IMR-90 (cell line): Measurements from ENCODE around the gene LRRN2. TPM values are rescaled to one million over a fixed set of nuclear protein-coding genes. Genes with fewer than 3 reads are reported as not detected.

Experiments
- ATAC-seq: fragments of 200-7000 bp; cut with Tn5 transposase; 2 replicates; pipeline ENCODE4 v1.9.1; 2020; ENCODE audit warnings: low read depth, mild to moderate bottlenecking, moderate library complexity
- BruUV-seq: library from RNA; stranded (reverse); fragments of 400-500 nt; replicated peaks from 2 replicates; lab custom pipeline; 2021; lab: Mats Ljungman, UMichigan
- CTCF ChIA-PET: fragments of 300-600 bp; formaldehyde crosslinking; extraction: SDS; loops from one replicate; lab custom pipeline; 2021; ENCODE audit warnings: antibody characterized with exemption; lab: Yijun Ruan, JAX
- POLR2A ChIA-PET: fragments of 300-600 bp; sonication (Branson Sonifier 250); formaldehyde crosslinking; loops from one replicate; lab custom pipeline; 2022; ENCODE audit warnings: antibody characterized with exemption; ENCODE audit not compliant: unreplicated experiment; lab: Charles Lee
- DNase-seq: peaks from one replicate; pipeline ENCODE4 v3.0.0; 2013
- H2AFZ ChIP-seq: replicated peaks from 2 replicates; pipeline ENCODE3; 2013; ENCODE audit warnings: low read length, mild to moderate bottlenecking; ENCODE audit not compliant: poor library complexity
- H2AK5ac ChIP-seq: 2 replicates; pipeline ENCODE4 v1.6.1; 2013; ENCODE audit warnings: low read depth, low read length, inconsistent platforms
- H2AK9ac ChIP-seq: replicated peaks from 2 replicates; pipeline ENCODE3; 2013; ENCODE audit warnings: mild to moderate bottlenecking, low read depth, low read length, moderate library complexity; ENCODE audit not compliant: poor library complexity
- H2BK120ac ChIP-seq: 2 replicates; pipeline ENCODE4 v1.6.1; 2013; ENCODE audit warnings: low read depth, low read length, inconsistent platforms
- H2BK15ac ChIP-seq: 3 replicates; pipeline ENCODE4 v1.6.1; 2013; ENCODE audit warnings: low read depth, low read length, inconsistent platforms
- H2BK20ac ChIP-seq: 2 replicates; pipeline ENCODE4 v1.6.1; 2013; ENCODE audit warnings: low read depth, mild to moderate bottlenecking, inconsistent platforms, low read length, moderate library complexity
- H2BK5ac ChIP-seq: 2 replicates; pipeline ENCODE4 v1.6.1; 2013; ENCODE audit warnings: mild to moderate bottlenecking, low read depth, low read length, inconsistent platforms; ENCODE audit not compliant: poor library complexity, severe bottlenecking
- H3K14ac ChIP-seq: replicated peaks from 2 replicates; pipeline ENCODE4 v1.6.1; 2013; ENCODE audit warnings: low read depth, low read length, inconsistent platforms
- H3K18ac ChIP-seq: 2 replicates; pipeline ENCODE4 v1.6.1; 2013; ENCODE audit warnings: low read depth, low read length, control low read depth
- H3K23ac ChIP-seq: 2 replicates; pipeline ENCODE4 v1.6.1; 2013; ENCODE audit warnings: low read depth, low read length, inconsistent platforms
- H3K27ac ChIP-seq: 2 replicates; pipeline ENCODE4 v1.5.1; 2013; ENCODE audit warnings: mild to moderate bottlenecking, control low read depth, low read length; ENCODE audit not compliant: insufficient read depth
- H3K27me3 ChIP-seq: 2 replicates; pipeline ENCODE4 v1.6.1; 2013; ENCODE audit warnings: low read length; ENCODE audit not compliant: control insufficient read depth, insufficient read depth
- H3K36me3 ChIP-seq: 2 replicates; pipeline ENCODE4 v1.6.1; 2013; ENCODE audit warnings: low read length, mixed read lengths; ENCODE audit not compliant: control insufficient read depth, insufficient read depth
- H3K4ac ChIP-seq: 2 replicates; pipeline ENCODE4 v1.6.1; 2013; ENCODE audit warnings: low read depth, low read length, inconsistent platforms
- H3K4me1 ChIP-seq: 2 replicates; pipeline ENCODE4 v1.6.1; 2013; ENCODE audit warnings: low read length, mixed read lengths; ENCODE audit not compliant: control insufficient read depth, insufficient read depth
- H3K4me2 ChIP-seq: 2 replicates; pipeline ENCODE4 v1.6.1; 2013; ENCODE audit warnings: low read depth, mild to moderate bottlenecking, control low read depth, low read length, moderate library complexity
- H3K4me3 ChIP-seq: 2 replicates; pipeline ENCODE4 v1.5.1; 2013; ENCODE audit warnings: low read depth, mild to moderate bottlenecking, control low read depth, low read length, moderate library complexity; ENCODE audit not compliant: insufficient read depth
- H3K56ac ChIP-seq: 2 replicates; pipeline ENCODE4 v1.6.1; 2013; ENCODE audit warnings: low read length, inconsistent platforms; ENCODE audit not compliant: insufficient read depth; ENCODE audit errors: extremely low read depth
- H3K79me1 ChIP-seq, 2 experiments: 2 replicates each; pipeline ENCODE4 v1.6.1; 2013; ENCODE audit warnings: low read length in 2 of 2, inconsistent platforms in 1 of 2, low read depth in 1 of 2
- H3K9ac ChIP-seq: 2 replicates; pipeline ENCODE4 v1.6.1; 2013; ENCODE audit warnings: low read depth, low read length, control low read depth
- H3K9me1 ChIP-seq: 2 replicates; pipeline ENCODE4 v1.6.1; 2013; ENCODE audit warnings: low read length, inconsistent platforms; ENCODE audit not compliant: insufficient read depth
- H3K9me3 ChIP-seq: 2 replicates; pipeline ENCODE4 v1.6.1; 2013; ENCODE audit warnings: low read length; ENCODE audit not compliant: control insufficient read depth, insufficient read depth
- H4K20me1 ChIP-seq: 2 replicates; pipeline ENCODE4 v1.6.1; 2013; ENCODE audit warnings: low read length, inconsistent platforms; ENCODE audit not compliant: insufficient read depth
- H4K5ac ChIP-seq: 2 replicates; pipeline ENCODE4 v1.6.1; 2013; ENCODE audit warnings: mild to moderate bottlenecking, low read depth, low read length, control low read depth
- H4K8ac ChIP-seq, 2 experiments: 2 replicates each; pipeline ENCODE4 v1.6.1; 2013; ENCODE audit warnings: low read depth in 2 of 2, low read length in 2 of 2, control low read depth in 1 of 2, inconsistent platforms in 1 of 2
- H4K91ac ChIP-seq: 2 replicates; pipeline ENCODE4 v1.6.1; 2013; ENCODE audit warnings: low read depth, low read length, inconsistent platforms; ENCODE audit not compliant: insufficient read depth
- BHLHE40 ChIP-seq: fragments of 150-350 bp; IDR thresholded peaks from 2 replicates; pipeline ENCODE4 v1.6.1; 2016; ENCODE audit warnings: mild to moderate bottlenecking, low read depth, low read length
- CEBPB ChIP-seq: IDR thresholded peaks from 2 replicates; pipeline ENCODE4 v1.6.1; 2012; ENCODE audit warnings: low read depth, low read length, improper control_type of control experiment
- CHD1 ChIP-seq: IDR thresholded peaks from 2 replicates; pipeline ENCODE4 v1.6.1; 2012; ENCODE audit warnings: low read depth, low read length, improper control_type of control experiment
- CTCF ChIP-seq: conservative IDR thresholded peaks from 2 replicates; pipeline ENCODE4 v1.5.1; 2012; ENCODE audit warnings: mild to moderate bottlenecking, low read depth, low read length, improper control_type of control experiment
- ELK1 ChIP-seq: fragments of 150-350 bp; IDR thresholded peaks from 2 replicates; pipeline ENCODE4 v1.6.1; 2016; ENCODE audit warnings: low read depth, mild to moderate bottlenecking, low read length, moderate library complexity, borderline replicate concordance
- FOS ChIP-seq: fragments of 150-350 bp; IDR thresholded peaks from 2 replicates; pipeline ENCODE4 v1.6.1; 2016; ENCODE audit warnings: low read depth, low read length
- MAZ ChIP-seq: IDR thresholded peaks from 2 replicates; pipeline ENCODE4 v1.6.1; 2012; ENCODE audit warnings: low read depth, mild to moderate bottlenecking, low read length, improper control_type of control experiment, moderate library complexity, borderline replicate concordance
- MXI1 ChIP-seq: IDR thresholded peaks from 2 replicates; pipeline ENCODE4 v1.6.1; 2012; ENCODE audit warnings: low read depth, mild to moderate bottlenecking, low read length, moderate library complexity, borderline replicate concordance
- NFE2L2 ChIP-seq: fragments of 150-350 bp; IDR thresholded peaks from 2 replicates; pipeline ENCODE4 v1.6.1; 2016; ENCODE audit warnings: low read depth, mild to moderate bottlenecking, low read length
- POLR2A ChIP-seq: IDR thresholded peaks from 2 replicates; pipeline ENCODE4 v1.6.1; 2012; ENCODE audit warnings: mild to moderate bottlenecking, low read depth, low read length
- RAD21 ChIP-seq: IDR thresholded peaks from 2 replicates; pipeline ENCODE4 v1.6.1; 2012; ENCODE audit warnings: low read length, improper control_type of control experiment
- RFX5 ChIP-seq: IDR thresholded peaks from 2 replicates; pipeline ENCODE4 v1.8.0; 2012; ENCODE audit warnings: low read depth, mild to moderate bottlenecking, low read length, moderate library complexity
- SMC3 ChIP-seq: fragments of 150-350 bp; IDR thresholded peaks from 2 replicates; pipeline ENCODE4 v1.6.1; 2016; ENCODE audit warnings: low read depth, mild to moderate bottlenecking, antibody characterized with exemption, low read length, moderate library complexity
- USF2 ChIP-seq: fragments of 150-350 bp; IDR thresholded peaks from 2 replicates; pipeline ENCODE4 v1.6.1; 2017; ENCODE audit warnings: mild to moderate bottlenecking, antibody characterized with exemption, low read length, low read depth
- WGBS, 2 experiments: methylation state at CpG; one replicate each; pipeline versions ENCODE4 v1.1.5 to v1.1.7; 2013; ENCODE audit warnings: missing lambda C conversion rate in 2 of 2; ENCODE audit not compliant: insufficient read length in 1 of 2; ENCODE audit errors: extremely low coverage in 2 of 2; 5-methylcytosine and 5-hydroxymethylcytosine counted together
- dilution Hi-C: fragments of 300-500 bp; cut with HindIII; formaldehyde crosslinking; loops from one replicate; pipeline ENCODE4 v1.14.3; 2018; ENCODE audit warnings: low sequenced_read_pairs; ENCODE audit not compliant: unreplicated experiment
- in situ Hi-C: fragments of 300-500 bp; cut with MboI; formaldehyde crosslinking; loops from 3 replicates; pipeline ENCODE4 v1.14.3; 2019; ENCODE audit warnings: low sequenced_read_pairs, inconsistent platforms, mixed read lengths
- intact Hi-C: fragments of 100-400 bp; cut with micrococcal nuclease; formaldehyde crosslinking; loops from 2 replicates; pipeline ENCODE4 v1.10.0; 2022
- polyA plus RNA-seq, 3 experiments: library from polyadenylated mRNA; depleted of rRNA; stranded (reverse); fragments of >200 nt; gene quantifications; 2 replicates each; pipeline ENCODE4 v1.2.3, GENCODE V29; 2012; ENCODE audit warnings: low replicate concordance in 1 of 3
- total RNA-seq: library from RNA; depleted of rRNA; stranded (reverse); fragments of >200 nt; gene quantifications from 2 replicates; pipeline ENCODE4 v1.2.3, GENCODE V29; 2012

LRRN2 gene
- total and polyA plus RNA-seq, 2 of the 4 experiments (the other 2 are of a cell fraction), result not detected

GRCh38 chr1:204703268-204703664, 17.7 kb upstream of the LRRN2 start:
- Histone ChIP-seq H3K56ac (no peak overlapping the region), H2AK9ac (no peak overlapping the region), H3K4me1 (no peaks in the 10 kb centered on the region), H3K14ac (no peak overlapping the region), H2BK20ac (no peak overlapping the region), H4K5ac (no peak overlapping the region), H3K27ac (no peak overlapping the region), H2AFZ (no peak overlapping the region), H4K20me1 (no peaks in the 10 kb centered on the region), H3K36me3 (no peaks in the 10 kb centered on the region), H2BK5ac (no peak overlapping the region), H2BK120ac (no peak overlapping the region), H3K4me2 (no peak overlapping the region), H3K9me1 (no peaks in the 10 kb centered on the region), H3K27me3 (peaks cover 12% of the 10 kb centered on the region), H4K8ac (no peak overlapping the region), H3K9me3 (no peaks in the 10 kb centered on the region), H3K23ac (no peak overlapping the region), H3K9ac (no peak overlapping the region), H3K79me1 (no peaks in the 10 kb centered on the region), H3K18ac (no peak overlapping the region), H2BK15ac (no peak overlapping the region), H4K91ac (no peak overlapping the region), H3K4ac (no peak overlapping the region), H3K4me3 (no peak overlapping the region), H2AK5ac (no peak overlapping the region)
- POLR2A ChIA-PET, result no interaction called here
- CTCF ChIA-PET, result no interaction called here
- intact Hi-C loops, result no loop called here
- in situ Hi-C loops, result no loop called here
- no TSS peak for BruUV-seq
- WGBS, 2 experiments, result 0% methylated on average over 1 of the region's 5 CpGs; no CpG with 5 or more reads in 1 of the 2 experiments
- DNase-seq (no peak), ATAC-seq (no peak)
- dilution Hi-C loops, result no loop called here
- TF ChIP-seq CHD1 (no peak), RAD21 (no peak), RFX5 (no peak), MAZ (no peak), ELK1 (no peak), USF2 (no peak), FOS (no peak), NFE2L2 (no peak), SMC3 (no peak), MXI1 (no peak), CTCF (no peak), POLR2A (no peak), BHLHE40 (no peak), CEBPB (no peak)
